SH-SY5Y (cell line): Measurements from ENCODE around the gene CCDC85A.

ENCODE experiments used
- GATA2 ChIP-seq: IDR thresholded peaks from 2 replicates; pipeline ENCODE4 v1.6.1; 2011; ENCODE audit warnings: mild to moderate bottlenecking, low read depth, low read length
- GATA3 ChIP-seq: IDR thresholded peaks from 2 replicates; pipeline ENCODE4 v1.6.1; 2011; ENCODE audit warnings: low read depth, mild to moderate bottlenecking, low read length, moderate library complexity

The CCDC85A gene

DNA sequence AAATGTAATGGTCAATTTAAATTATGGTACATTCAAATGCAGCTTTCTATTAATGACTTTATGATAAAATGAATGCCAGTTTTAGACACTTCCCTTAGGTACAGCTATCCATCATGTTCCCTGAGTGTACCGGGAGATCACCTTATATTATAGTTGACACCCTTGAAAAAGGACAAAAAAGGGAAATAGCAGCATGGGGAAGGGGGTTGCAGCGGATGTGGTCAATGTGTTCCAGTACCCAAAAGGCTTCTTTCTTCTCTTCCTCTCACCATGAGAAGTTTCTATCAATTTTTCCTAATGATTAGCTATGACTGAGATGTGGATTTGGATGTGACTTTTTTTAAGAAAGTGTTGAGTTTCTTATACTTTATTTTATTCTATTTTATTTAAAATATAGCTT lies 154.4 kb downstream of the CCDC85A start:
- TF ChIP-seq GATA3 (no peak), GATA2 (no peak)

DNA sequence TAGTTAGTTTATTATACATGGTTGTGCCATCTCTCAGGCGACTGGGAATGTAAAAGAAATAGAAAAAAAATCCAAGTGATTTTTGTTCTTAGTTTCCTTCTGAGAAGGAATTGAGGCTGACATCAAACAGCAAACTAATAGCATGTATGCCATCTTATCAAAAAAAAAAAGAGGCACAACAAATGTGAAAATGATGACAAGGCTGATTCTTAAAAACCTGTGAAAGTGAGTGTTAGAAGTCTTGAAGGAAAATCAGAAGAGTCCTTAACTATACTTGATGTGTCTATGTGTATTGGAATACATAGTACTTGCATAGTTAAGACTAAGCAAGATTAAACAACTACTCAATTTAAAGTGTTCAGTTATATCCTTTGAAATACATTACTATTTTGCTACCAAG lies 161.0 kb downstream of the CCDC85A start:
- TF ChIP-seq GATA3 = no peak

DNA sequence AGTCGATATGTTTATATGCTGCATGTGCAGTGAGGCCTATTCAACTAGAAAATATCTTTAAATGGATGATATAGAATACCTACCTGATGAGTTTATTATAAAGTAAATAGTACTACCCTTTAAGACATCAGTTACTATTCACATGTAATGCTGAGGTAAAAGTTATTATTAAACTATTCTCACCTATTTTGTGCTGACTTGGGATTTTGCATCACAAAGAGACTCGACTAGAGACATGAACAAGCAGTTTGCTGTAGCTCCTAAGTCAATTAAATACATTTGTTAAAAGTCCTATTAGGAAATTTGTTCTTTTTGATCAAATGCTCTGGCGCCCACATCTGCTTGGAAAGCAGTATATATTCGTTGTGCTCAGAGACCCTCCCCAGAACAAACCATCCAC lies 164.1 kb downstream of the CCDC85A start:
- TF ChIP-seq GATA2 = no peak
- no peak for TF ChIP-seq GATA3

DNA sequence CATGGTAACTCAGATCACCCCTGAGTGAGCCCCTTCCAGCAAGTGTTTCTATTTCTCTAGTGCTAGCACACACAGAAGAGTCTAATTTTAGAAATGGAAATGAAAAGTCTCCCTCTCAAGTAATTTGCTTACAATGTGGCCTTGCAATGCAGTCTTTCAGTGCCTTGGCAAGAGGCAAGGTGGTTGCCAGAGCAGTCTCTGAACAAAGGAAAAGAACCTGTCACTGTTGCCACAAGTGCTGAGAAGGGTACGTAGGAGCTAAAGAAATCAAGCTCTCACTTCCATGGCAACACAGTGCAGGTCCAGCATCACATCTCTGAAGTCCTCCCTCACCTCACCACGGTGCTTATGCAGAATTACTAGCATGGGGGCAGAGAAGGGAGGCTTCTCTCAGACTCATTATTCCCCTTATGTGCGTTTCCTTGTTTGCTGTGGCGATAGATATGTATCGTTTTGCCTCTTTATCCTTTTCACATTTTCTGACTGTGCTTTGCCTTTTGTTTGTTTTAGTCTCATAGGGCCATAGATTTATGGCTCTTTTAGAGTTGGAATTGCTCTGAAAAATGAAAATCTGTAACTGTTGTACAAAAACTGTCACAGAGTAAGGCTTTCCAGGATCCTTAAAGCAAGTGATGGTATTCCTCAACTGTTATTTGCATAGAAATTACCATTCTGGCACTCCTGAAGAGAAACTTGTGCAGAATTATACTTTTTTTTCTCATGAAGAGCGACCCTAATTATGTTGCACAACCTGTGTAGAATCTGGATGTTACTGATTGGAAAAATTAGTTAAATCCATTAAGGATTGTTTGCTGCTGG lies 164.8 kb downstream of the CCDC85A start:
- no peak for TF ChIP-seq GATA3
- TF ChIP-seq GATA2 = no peak

DNA sequence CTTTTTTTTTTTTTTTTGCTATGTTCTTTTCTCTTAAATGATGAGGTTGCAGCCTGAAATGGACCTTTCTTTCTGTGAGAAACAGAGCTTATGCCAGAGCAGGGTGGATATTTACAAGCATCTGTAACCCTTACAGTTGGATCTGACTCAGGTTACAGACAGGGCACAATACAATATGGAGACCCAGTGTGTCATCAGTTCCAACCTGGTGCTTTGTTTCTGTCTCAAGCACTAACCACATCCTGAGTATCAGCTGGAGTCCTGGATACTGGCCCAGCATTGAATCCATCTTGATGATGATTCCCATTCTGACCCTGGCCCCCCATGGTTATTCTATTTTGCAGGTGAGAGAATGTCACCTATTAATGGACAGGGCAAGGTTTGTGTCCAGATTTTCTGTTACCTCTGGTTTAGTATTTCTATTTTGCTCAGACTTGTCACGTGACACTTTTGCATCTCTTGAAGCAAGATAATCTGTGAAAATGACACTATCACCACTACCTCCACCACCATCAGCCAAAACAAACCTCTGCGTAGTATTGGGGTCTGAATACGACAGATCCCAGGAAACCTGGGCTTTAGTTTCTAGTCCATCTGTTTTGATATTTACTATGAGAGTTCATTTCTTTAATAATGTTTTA lies 174.0 kb downstream of the CCDC85A start:
- TF ChIP-seq GATA3 (no peak), GATA2 (no peak)

DNA sequence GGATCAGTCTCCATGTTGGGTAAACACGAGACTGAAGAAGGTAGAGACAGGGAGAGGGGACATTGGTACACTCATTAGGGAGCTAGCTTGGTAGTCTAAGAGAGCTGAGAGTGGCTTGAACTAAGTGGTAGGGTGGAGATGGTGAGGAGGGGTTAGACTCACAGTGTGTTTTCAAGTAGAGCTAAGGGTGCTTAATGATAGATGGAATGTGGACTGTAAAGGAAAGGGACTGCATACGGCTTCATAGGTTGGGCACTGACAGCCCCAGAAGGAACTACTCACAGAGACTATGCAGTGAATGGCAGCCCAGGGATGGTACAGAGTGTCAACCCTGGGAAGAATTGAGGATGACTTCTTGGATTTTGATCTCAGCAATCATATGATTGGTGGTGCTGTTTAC lies 178.1 kb downstream of the CCDC85A start:
- TF ChIP-seq GATA2 (no peak), GATA3 (no peak)

DNA sequence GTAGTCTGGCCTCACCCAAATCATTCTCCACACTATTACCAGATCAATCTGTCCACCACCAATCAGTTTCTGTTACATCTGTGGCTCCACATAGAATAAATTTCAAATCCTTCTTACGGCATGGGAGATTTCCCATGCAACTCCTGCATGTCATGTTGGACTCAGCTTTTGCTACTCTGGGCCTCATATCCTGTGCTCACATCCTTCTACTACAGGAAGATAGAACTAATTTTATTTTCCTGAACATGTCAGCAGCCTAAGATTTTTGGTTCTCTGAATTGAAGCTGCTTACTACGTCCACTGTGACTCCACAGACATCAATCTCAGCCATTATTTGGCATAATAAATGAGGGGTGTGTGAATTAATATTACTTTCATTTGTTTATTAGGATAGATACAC lies 181.1 kb downstream of the CCDC85A start:
- no peak for TF ChIP-seq GATA2
- no peak for TF ChIP-seq GATA3

DNA sequence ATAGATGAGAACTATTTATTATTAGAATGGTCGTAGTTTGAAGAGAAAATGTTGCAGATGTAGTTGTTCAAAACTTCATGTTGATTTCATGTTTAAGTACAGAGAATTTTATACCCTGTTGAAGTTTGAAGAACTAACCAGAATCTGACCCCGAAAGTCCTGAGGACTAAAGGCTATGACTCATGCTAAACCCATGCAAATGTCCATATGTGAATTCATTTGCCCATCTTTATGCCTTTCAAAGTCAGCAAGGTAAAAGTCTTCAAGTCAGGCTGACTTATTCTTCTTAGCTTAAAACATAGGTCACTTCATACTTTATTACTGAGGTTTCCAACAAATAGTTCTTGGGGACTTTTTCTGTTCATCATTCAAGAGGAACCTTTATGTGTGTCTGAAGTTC lies 185.5 kb downstream of the CCDC85A start:
- TF ChIP-seq GATA3 (no peak), GATA2 (no peak)

DNA sequence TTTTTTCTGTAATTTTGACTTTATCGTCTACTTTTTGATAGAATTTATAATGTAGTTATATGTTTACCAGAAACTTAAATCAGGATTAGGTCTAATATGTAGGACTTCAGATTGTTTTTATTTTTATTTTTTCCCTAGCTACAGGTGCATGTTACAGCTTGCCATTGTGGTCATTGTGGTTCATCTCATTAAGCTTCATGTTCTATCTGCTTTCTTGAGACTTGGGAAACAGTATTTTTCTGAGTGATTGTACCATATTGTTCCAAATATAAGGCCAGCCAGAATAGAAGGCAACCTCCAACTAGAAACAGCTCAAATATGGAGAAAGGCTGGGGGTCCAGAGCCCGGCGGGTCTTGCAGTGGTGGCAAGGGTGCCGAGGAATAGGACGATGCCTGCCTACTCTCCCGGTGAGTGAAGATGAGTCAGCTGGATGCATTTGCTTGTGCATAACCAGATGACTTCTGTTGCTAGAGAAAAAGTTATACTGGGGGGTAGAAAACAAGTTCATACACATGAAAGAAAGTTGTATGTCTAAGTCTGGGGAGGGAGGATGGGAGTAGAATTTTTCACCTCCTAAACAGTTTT lies 188.4 kb downstream of the CCDC85A start:
- TF ChIP-seq GATA2 (no peak), GATA3 (no peak)

DNA sequence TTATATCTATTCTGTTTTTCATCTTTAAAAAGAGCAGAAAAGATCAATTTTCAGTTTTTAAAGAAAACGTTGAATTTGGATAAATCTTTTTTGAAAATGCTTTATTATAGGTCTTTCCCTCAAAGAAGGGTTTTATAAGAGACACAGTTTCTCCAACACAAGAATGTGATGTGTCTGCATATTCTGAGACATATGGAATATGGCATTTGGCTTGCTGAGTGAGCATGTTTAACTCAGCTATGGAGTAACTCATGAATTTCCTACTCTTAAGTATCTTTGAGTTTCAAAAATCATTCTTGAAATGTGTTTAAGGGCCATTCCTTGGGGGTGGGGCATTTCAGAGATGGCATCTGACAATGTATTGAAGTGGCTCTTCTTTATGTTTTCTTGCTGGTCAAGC lies 191.5 kb downstream of the CCDC85A start:
- TF ChIP-seq GATA3 (no peak), GATA2 (no peak)

DNA sequence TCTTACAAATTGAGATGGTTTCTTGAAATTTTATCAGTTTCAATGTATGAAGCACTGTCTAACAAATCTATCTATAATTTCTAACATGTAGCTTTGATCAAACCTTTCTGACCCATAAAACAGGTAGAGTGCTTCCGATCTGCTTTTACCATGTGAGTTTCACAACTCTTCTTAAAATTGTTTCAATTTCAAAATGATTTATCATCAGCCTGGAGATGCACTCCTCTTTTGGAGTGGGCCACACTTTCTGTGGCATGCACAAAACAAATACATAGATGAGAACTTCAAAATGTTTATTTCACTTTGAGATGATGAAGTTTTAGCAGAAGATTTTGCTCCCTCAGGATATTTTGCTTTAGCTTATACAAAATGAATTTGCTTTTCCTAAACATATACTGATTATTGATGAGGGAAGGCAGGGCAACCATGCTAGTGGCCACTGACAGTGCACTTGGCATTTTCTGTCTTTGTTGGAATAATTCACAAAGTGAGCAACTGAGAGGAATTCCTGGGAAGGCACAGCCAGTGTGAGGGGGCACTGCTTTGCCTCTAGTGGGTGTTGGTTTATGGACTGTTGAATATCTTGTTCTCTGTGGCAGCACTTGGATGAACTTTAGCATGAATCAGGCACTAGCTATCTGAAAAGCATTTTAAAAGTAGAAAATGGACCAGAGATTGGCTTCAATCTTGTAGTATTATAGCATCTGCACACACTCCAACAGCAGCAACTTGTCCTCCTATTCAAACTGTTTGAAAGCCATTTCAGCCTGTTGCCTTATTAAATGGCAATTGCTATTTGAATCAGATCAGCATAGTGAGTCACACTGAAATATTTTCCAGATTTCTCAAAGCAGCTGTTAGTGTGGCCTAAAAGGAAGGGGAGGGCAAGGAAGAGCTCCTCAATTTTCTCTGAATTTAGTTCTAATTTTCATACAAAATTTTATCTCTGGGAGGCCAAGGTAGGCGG lies 193.2 kb downstream of the CCDC85A start:
- TF ChIP-seq GATA3 = no peak
- no peak for TF ChIP-seq GATA2

DNA sequence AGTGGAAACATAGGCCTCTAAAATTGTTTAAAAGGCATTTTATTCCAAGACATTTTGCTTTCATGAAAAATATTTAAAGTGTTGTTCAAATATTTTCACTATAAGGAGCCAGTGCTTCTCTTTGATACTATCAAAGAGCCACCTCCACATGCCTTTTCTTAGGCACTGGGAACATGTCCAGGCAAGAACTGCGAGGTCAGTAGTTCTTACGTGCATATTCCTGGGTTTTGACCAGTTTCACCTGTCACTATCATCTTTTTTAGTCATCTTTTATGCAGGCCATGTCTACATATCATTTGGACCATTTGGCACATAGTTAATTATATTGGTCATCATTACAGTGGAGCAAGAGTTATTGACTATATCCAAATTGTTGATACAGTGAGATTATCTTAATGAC lies 195.3 kb downstream of the CCDC85A start:
- TF ChIP-seq GATA2 (no peak), GATA3 (no peak)

DNA sequence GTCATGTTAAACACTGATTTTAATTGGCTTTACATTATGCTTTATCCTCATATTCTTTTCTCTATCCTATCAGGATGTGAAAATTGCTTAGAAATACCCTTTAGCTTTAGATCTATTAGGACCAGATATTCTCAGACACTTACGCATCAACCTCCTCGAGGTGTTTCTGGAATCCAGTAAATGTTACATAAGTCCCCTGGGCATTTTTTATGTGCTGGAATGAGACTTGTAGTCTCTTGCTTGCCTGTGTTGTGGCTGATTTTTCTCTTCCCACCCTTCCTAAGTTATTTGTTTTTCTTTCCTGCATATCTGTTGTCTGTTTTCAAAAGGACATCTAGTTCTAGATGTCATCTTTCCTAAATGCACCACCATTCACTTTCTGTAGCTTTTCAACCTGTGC lies 197.1 kb downstream of the CCDC85A start:
- no peak for TF ChIP-seq GATA2
- TF ChIP-seq GATA3 = no peak

DNA sequence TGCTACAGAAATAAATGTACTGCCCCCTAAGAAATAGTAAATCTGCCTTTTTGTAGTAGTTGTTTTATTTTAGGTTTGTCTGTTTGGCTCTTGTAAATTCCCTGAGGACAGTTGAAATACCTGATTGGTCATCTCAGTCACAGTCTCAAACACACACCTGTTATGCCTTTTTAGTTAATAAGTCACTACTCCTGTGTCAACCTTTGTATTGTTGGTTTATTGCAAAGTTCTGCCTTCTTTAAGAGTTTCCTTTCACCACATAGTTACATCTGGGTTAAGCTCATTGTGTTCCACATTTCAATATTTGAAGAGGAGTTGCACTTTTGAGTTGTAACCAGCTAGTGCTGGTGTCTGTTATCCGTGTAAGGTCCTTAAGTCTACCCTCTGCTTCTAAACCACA lies 198.7 kb downstream of the CCDC85A start:
- TF ChIP-seq GATA3 (no peak), GATA2 (no peak)
